BE2C (cell line): ENCODE data around the gene SAMD4B.
"Not testable (repeated sequence)": the region's sequence is repeated elsewhere in the genome, so short reads cannot be mapped to it uniquely, and the experiment has no call there.

ENCODE experiments used
- DNase-seq: peaks from one replicate; pipeline ENCODE4 v3.0.0-alpha.2; 2020
- H3K27me3 ChIP-seq: fragments of 250-450 bp; sonication (Bioruptor Pico); 2 replicates; pipeline ENCODE4 v1.5.1; 2020; ENCODE audit warnings: mild to moderate bottlenecking
- H3K36me3 ChIP-seq: fragments of 250-450 bp; sonication (Bioruptor Pico); 2 replicates; pipeline ENCODE4 v1.5.1; 2020; ENCODE audit warnings: mild to moderate bottlenecking
- H3K4me1 ChIP-seq: fragments of 250-450 bp; sonication (Bioruptor Pico); 2 replicates; pipeline ENCODE4 v1.5.1; 2020
- H3K4me3 ChIP-seq: 2 replicates; pipeline ENCODE4 v1.5.1; 2011; ENCODE audit warnings: low read depth, low read length
- H3K9me3 ChIP-seq: fragments of 250-450 bp; sonication (Bioruptor Pico); 2 replicates; pipeline ENCODE4 v1.5.1; 2020
- TF ChIP-seq, protein P1 (sequence below): IDR thresholded peaks from 2 replicates; pipeline ENCODE4 v1.5.1; 2012; ENCODE audit warnings: mild to moderate bottlenecking, low read depth, low read length

The SAMD4B gene

DNA sequence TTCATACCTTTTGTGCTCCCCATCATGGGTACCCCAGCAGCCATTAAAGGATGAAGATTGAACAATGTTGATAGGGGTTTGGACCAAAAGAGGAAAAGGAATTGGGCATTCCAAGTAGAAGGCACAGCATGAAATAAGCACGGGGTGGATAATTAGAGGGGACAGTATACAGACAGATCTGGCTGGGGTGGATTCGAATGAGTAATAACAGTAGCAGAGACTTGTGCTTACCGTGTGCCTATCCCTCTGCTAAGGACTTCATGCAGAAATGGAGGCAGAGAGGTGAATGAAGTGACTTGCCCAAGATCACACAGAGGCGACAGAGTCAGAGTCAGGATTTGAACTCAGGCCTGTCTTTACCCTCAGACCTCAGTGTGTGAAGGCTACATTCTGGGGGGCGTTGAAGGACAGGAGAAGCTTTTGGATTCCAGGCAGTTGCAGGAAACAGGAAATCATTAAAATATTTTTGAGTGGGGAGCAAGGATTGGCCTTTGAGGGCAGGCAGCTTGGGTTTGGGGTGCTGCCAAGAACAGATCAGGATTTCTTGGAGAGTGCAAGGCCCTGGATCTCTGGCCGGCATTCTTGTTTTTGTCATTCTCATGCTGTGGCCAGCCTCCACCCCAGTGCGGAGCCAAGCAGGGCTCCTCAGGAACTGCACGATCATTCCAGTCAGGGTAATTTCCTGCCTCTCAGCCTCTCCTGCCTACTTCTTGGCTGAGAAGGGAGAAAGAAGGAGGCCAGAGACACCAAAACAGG is 30.0 kb downstream of the SAMD4B start:
- H3K27me3 ChIP-seq, result no peaks in the 10 kb centered on the region
- H3K9me3 ChIP-seq, result no peaks in the 10 kb centered on the region
- H3K4me3 ChIP-seq, result no peak overlapping the region
- no peak for DNase-seq
- TF ChIP-seq, protein P1, sequence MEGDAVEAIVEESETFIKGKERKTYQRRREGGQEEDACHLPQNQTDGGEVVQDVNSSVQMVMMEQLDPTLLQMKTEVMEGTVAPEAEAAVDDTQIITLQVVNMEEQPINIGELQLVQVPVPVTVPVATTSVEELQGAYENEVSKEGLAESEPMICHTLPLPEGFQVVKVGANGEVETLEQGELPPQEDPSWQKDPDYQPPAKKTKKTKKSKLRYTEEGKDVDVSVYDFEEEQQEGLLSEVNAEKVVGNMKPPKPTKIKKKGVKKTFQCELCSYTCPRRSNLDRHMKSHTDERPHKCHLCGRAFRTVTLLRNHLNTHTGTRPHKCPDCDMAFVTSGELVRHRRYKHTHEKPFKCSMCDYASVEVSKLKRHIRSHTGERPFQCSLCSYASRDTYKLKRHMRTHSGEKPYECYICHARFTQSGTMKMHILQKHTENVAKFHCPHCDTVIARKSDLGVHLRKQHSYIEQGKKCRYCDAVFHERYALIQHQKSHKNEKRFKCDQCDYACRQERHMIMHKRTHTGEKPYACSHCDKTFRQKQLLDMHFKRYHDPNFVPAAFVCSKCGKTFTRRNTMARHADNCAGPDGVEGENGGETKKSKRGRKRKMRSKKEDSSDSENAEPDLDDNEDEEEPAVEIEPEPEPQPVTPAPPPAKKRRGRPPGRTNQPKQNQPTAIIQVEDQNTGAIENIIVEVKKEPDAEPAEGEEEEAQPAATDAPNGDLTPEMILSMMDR, result no peak
- peaks cover 63% of the 10 kb centered on the region for H3K36me3 ChIP-seq
- no peaks in the 10 kb centered on the region for H3K4me1 ChIP-seq

DNA sequence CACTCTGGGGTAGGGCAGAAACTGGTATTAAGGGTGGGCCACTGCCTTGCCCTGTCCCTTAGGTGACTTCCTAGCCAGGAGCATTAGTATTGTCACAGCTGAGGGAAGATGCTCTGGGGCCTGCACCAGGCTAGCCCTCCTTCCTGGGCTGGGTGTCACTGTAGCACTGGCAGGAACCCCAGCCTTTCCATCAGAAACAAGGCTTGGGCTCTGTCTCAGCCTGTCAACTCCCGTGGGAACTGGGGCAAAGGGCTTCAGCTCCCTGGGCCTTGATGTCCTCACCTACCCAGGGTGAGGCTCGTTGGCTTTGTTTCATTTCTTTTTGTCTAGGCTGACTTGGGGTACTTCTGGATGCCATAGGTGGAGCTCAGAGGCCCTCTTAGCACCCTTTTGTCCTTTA is 30.7 kb downstream of the SAMD4B start:
- Histone ChIP-seq H3K4me3 (no peak overlapping the region), H3K36me3 (peaks cover 70% of the 10 kb centered on the region), H3K27me3 (no peaks in the 10 kb centered on the region), H3K9me3 (no peaks in the 10 kb centered on the region), H3K4me1 (no peaks in the 10 kb centered on the region)
- TF ChIP-seq, protein P1, result no peak
- DNase-seq, result no peak

DNA sequence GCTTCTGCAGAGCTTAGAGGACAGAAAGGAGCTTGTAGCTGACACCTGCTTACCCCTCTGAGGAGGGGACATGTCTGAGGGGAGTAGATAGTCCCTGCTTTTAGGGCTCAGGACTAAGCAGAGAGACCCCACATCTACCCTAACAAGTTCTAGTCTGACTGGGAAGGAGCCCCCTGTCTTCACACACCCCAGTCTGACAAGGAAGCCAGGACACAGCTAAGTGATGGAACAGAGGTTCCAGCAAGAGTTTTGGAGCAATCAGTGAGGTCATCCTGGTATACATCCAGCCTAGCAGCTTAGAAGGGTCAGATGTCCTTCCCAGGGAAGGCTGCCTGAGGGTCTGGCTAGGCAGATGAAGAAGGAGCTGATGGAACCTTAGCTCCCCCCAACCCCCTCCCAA is 33.7 kb downstream of the SAMD4B start:
- H3K4me1 ChIP-seq, result no peaks in the 10 kb centered on the region
- DNase-seq, result no peak
- H3K4me3 ChIP-seq, result no peak overlapping the region
- peaks cover 64% of the 10 kb centered on the region for H3K36me3 ChIP-seq
- no peaks in the 10 kb centered on the region for H3K9me3 ChIP-seq
- no peaks in the 10 kb centered on the region for H3K27me3 ChIP-seq
- TF ChIP-seq, protein P1, result no peak

DNA sequence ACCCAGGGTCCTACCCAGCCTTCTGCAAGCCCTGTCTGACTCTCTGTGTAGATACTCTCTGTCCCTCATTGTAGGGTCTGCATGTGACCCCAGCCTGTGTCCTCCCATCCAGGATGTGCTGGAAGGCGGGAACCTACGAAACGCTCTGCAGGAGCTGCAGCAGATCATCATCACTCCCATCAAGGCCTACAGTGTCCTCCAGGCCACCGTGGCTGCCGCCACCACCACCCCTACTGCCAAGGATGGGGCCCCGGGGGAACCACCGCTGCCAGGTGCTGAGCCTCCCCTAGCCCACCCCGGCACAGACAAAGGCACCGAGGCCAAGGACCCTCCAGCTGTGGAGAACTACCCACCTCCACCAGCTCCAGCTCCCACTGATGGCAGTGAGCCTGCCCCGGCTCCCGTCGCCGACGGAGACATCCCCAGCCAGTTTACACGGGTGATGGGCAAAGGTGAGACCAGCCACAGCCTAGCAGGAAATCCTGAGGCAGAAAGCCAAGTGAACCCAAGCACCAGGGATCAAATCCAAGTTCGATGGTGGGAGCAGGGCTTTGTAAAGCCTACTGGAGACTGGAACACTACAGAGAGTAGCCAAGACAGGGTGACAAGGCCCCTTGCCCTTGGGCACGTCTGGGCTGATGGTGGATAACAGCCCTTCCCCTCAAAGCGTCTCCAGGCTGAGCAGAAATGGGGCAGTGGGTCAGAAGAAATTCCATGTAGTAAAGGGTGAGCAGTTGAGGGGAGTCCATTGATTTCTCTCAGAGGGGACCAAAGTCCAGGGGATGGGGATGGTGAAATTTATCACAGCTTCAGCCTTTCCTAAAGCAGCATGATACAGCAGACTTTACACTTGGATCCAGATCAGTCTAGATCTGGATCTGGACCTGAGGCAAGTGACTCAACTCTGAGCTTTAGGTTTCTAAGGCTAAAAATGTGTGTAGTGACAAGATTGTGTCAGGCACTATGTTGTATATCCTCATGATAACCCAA is 35.4 kb downstream of the SAMD4B start:
- Histone ChIP-seq H3K36me3 (peaks cover 59% of the 10 kb centered on the region), H3K4me1 (no peaks in the 10 kb centered on the region), H3K9me3 (no peaks in the 10 kb centered on the region), H3K4me3 (no peak overlapping the region), H3K27me3 (no peaks in the 10 kb centered on the region)
- TF ChIP-seq, protein P1, result no peak
- DNase-seq, result no peak

DNA sequence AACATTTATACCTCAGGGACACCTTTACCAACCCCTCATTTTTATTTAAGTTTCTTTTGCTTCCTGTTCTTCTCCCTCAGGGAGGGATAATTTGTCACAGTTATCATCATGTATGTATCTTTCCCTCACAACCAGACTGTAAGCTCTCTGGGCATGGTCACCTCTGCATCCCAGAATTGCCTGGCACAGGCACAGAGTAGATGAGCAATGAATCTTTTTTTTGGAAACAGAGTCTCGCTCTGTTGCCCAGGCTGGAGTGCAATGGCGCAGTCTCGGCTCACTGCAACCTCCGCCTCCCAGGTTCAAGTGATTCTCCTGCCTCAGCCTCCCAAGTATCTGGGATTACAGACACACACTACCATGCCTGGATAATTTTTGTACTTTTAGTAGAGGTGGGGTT is 37.1 kb downstream of the SAMD4B start:
- H3K9me3 ChIP-seq, DNase-seq, H3K4me3 ChIP-seq, H3K4me1 ChIP-seq, H3K27me3 ChIP-seq: not testable (repeated sequence)
- H3K36me3 ChIP-seq, result peaks cover 57% of the 10 kb centered on the region

DNA sequence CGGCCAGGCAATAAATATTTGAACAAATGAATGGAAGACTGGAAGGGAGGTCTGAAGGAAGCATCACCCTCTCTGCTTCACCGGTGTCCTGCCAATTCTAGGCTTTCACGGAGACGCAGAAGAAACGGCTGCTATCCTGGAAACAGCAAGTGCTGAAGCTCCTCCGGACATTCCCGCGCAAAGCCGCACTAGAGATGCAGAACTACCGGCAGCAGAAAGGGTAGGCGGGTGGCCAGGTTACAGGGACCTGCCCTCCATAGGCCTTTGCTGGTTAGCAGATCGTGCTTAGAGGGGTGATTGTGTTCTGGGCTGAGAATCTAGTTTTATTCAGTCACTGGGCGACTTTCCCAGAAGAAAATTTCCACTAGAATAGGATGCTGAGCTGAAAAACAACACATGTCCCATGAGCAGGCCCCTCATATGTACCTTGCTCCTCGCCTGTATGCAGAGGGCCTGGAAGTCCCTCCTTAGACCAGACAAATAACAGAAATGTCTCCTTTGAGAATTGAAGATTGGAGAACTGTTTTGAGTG is 37.7 kb downstream of the SAMD4B start:
- DNase-seq, result no peak
- TF ChIP-seq, protein P1, result no peak
- Histone ChIP-seq H3K36me3 (peaks cover 56% of the 10 kb centered on the region), H3K4me3 (no peak overlapping the region), H3K27me3 (no peaks in the 10 kb centered on the region), H3K4me1 (no peaks in the 10 kb centered on the region), H3K9me3 (no peaks in the 10 kb centered on the region)
